HepG2 (cell line): ENCODE data around the gene NAT9. TPM values are rescaled to one million over a fixed set of nuclear protein-coding genes. Genes with fewer than 3 reads are reported as not detected.

ENCODE experiments used
- ATF1 ChIP-seq: IDR thresholded peaks from 2 replicates; pipeline ENCODE4 v1.6.1; 2016; ENCODE audit warnings: mild to moderate bottlenecking, control low read depth
- BHLHE40 ChIP-seq: IDR thresholded peaks from 2 replicates; pipeline ENCODE4 v1.6.1; 2011; ENCODE audit warnings: low read length, improper control_type of control experiment
- BRCA1 ChIP-seq: sonication (generic); formaldehyde crosslinking; IDR thresholded peaks from 2 replicates; pipeline ENCODE4 v1.4.0; 2020; ENCODE audit warnings: missing genetic modification reagents
- CBX5 ChIP-seq: sonication (generic); formaldehyde crosslinking; IDR thresholded peaks from 2 replicates; pipeline ENCODE4 v1.4.0; 2020; ENCODE audit warnings: missing genetic modification reagents, borderline replicate concordance
- DPF2 ChIP-seq: sonication (generic); formaldehyde crosslinking; IDR thresholded peaks from 2 replicates; pipeline ENCODE4 v1.4.0; 2020; ENCODE audit warnings: mild to moderate bottlenecking, low read depth, missing genetic modification reagents, borderline replicate concordance
- HIVEP1 ChIP-seq: sonication (generic); formaldehyde crosslinking; IDR thresholded peaks from 2 replicates; pipeline ENCODE4 v1.4.0; 2020; ENCODE audit warnings: mild to moderate bottlenecking, missing genetic modification reagents
- KDM1A ChIP-seq: IDR thresholded peaks from 2 replicates; pipeline ENCODE4 v1.6.1; 2016; ENCODE audit warnings: missing compliant biosample characterization
- MEF2D ChIP-seq: sonication (generic); formaldehyde crosslinking; IDR thresholded peaks from 2 replicates; pipeline ENCODE4 v1.5.1; 2020; ENCODE audit warnings: mild to moderate bottlenecking, missing genetic modification reagents
- MLLT10 ChIP-seq: sonication (generic); formaldehyde crosslinking; IDR thresholded peaks from 2 replicates; pipeline ENCODE4 v1.4.0; 2020; ENCODE audit warnings: missing genetic modification reagents
- NKX3-1 ChIP-seq: sonication (generic); formaldehyde crosslinking; IDR thresholded peaks from 2 replicates; pipeline ENCODE4 v1.5.0; 2020; ENCODE audit warnings: missing genetic modification reagents
- NRL ChIP-seq: sonication (generic); formaldehyde crosslinking; IDR thresholded peaks from 2 replicates; pipeline ENCODE4 v1.5.0; 2020; ENCODE audit warnings: missing genetic modification reagents, mild to moderate bottlenecking, moderate library complexity, borderline replicate concordance
- ONECUT2 ChIP-seq: sonication (generic); formaldehyde crosslinking; IDR thresholded peaks from 2 replicates; pipeline ENCODE4 v1.4.0; 2020; ENCODE audit warnings: missing genetic modification reagents
- ZBTB7B ChIP-seq: sonication (generic); formaldehyde crosslinking; IDR thresholded peaks from 2 replicates; pipeline ENCODE4 v1.4.0; 2020; ENCODE audit warnings: missing genetic modification reagents
- ZNF274 ChIP-seq: sonication (generic); formaldehyde crosslinking; IDR thresholded peaks from 2 replicates; pipeline ENCODE4 v1.5.1; 2020; ENCODE audit warnings: mild to moderate bottlenecking, missing genetic modification reagents
- ZNF562 ChIP-seq: sonication (generic); formaldehyde crosslinking; IDR thresholded peaks from 2 replicates; pipeline ENCODE4 v1.8.0; 2022; ENCODE audit warnings: missing genetic modification reagents, borderline replicate concordance
- ZNF782 ChIP-seq: sonication (generic); formaldehyde crosslinking; IDR thresholded peaks from 2 replicates; pipeline ENCODE4 v1.4.0; 2020; ENCODE audit warnings: missing genetic modification reagents, mild to moderate bottlenecking, borderline replicate concordance
- polyA plus RNA-seq, 8 experiments: library from polyadenylated mRNA; depleted of rRNA in 3 of 8; stranded (reverse) in 7 of 8; unstranded in 1 of 8; fragments of >200 nt; fragmentation: Illumina TruSeq in 4 of 8; extraction: Trizol in 4 of 8; gene quantifications; 2 replicates each; pipeline versions ENCODE4 v1.2.1 to v1.2.3, GENCODE V29; 2011 to 2016; ENCODE audit warnings: low read depth in 4 of 8, missing spikeins in 1 of 8, mixed read lengths in 1 of 8; ENCODE audit not compliant: insufficient read depth in 1 of 8
- total RNA-seq, 5 experiments: library from RNA; depleted of rRNA; stranded (reverse); fragments of >200 nt; fragmentation: Illumina TruSeq; extraction: Trizol; gene quantifications; 2 replicates each; pipeline ENCODE4 v1.2.3, GENCODE V29; 2016; ENCODE audit warnings: low read depth in 1 of 5
- TF ChIP-seq, protein P1 (sequence below): sonication (generic); formaldehyde crosslinking; IDR thresholded peaks from 2 replicates; pipeline ENCODE4; 2020; ENCODE audit warnings: missing genetic modification reagents, mild to moderate bottlenecking, borderline replicate concordance
- TF ChIP-seq, protein P2 (sequence below): sonication (generic); formaldehyde crosslinking; IDR thresholded peaks from 2 replicates; pipeline ENCODE4 v1.4.0; 2020; ENCODE audit warnings: missing genetic modification reagents
- TF ChIP-seq, protein P3 (sequence below), 2 experiments: sonication (generic) in 1 of 2; formaldehyde crosslinking in 1 of 2; IDR thresholded peaks; 2 replicates each; pipeline versions ENCODE4 v1.4.0 to v1.6.1; 2018 to 2020; ENCODE audit warnings: missing genetic modification reagents in 2 of 2, borderline replicate concordance in 1 of 2, low read depth in 1 of 2, mild to moderate bottlenecking in 1 of 2, missing biosample characterization in 1 of 2
- TF ChIP-seq, protein P4 (sequence below): sonication (generic); formaldehyde crosslinking; IDR thresholded peaks from 2 replicates; pipeline ENCODE4 v1.4.0; 2020; ENCODE audit warnings: mild to moderate bottlenecking, low read depth, missing genetic modification reagents

NAT9 gene
- total and polyA plus RNA-seq, 2 of the 13 experiments (the other 11 are each of a cell fraction or from before 2014, with no cell fraction given) = 39.7 to 44.2 TPM

DNA sequence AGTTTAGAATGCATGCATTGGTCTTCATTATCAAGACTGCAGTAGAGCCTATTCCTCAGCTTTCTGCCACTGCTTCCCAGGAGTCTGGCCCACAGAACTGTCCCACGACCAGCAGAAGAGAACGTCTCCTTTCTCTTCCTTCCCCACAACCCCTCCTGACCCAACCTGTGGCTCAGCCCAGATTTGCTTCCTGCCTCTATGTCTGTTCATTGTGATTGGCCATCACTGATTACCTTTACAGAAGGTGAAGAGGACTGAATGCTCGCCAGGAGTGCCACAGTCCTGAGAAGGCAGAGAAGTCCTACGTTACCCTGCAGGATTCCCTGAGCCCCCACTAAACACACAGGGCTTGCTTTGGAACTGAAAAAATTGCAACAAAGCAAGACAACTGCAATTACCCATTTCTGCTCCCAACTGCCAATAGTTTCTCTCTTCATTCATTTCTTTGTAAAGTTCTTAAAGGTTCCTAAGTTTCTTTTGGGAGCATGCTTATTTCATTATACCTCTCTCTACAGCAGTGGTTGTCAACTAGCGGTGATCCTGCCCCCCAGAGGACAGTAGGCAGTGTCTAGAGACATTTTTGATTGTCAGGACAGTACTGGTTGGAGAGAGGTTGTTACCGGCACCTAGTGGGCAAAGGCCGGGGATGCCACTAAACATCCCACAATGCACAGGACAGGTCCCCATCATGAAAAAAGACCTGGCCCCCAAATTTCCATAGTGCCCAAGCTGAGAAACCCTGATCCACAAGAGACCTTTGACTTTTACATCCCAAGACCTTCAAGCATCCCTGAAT, 4.5 kb upstream of the NAT9 start (continued):
- TF ChIP-seq, protein P1, sequence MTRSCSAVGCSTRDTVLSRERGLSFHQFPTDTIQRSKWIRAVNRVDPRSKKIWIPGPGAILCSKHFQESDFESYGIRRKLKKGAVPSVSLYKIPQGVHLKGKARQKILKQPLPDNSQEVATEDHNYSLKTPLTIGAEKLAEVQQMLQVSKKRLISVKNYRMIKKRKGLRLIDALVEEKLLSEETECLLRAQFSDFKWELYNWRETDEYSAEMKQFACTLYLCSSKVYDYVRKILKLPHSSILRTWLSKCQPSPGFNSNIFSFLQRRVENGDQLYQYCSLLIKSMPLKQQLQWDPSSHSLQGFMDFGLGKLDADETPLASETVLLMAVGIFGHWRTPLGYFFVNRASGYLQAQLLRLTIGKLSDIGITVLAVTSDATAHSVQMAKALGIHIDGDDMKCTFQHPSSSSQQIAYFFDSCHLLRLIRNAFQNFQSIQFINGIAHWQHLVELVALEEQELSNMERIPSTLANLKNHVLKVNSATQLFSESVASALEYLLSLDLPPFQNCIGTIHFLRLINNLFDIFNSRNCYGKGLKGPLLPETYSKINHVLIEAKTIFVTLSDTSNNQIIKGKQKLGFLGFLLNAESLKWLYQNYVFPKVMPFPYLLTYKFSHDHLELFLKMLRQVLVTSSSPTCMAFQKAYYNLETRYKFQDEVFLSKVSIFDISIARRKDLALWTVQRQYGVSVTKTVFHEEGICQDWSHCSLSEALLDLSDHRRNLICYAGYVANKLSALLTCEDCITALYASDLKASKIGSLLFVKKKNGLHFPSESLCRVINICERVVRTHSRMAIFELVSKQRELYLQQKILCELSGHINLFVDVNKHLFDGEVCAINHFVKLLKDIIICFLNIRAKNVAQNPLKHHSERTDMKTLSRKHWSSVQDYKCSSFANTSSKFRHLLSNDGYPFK (CRISPR knock-in tag) = no peak
- TF ChIP-seq BHLHE40 (0 out of 2 replicates have a peak, but pooled peaks have one; percentile 30), ZNF782 (CRISPR knock-in tag) (no peak), KDM1A (CRISPR knock-in tag) (no peak), MLLT10 (CRISPR knock-in tag) (no peak), ZBTB7B (no peak), BRCA1 (no peak), ONECUT2 (CRISPR knock-in tag) (no peak), ZNF274 (CRISPR knock-in tag) (no peak), CBX5 (CRISPR knock-in tag) (no peak), NKX3-1 (CRISPR knock-in tag) (no peak), NRL (CRISPR knock-in tag) (no peak), ATF1 (CRISPR knock-in tag) (no peak), MEF2D (CRISPR knock-in tag) (no peak), HIVEP1 (no peak), DPF2 (CRISPR knock-in tag) (no peak), ZNF562 (CRISPR knock-in tag) (no peak)
- TF ChIP-seq, protein P2, sequence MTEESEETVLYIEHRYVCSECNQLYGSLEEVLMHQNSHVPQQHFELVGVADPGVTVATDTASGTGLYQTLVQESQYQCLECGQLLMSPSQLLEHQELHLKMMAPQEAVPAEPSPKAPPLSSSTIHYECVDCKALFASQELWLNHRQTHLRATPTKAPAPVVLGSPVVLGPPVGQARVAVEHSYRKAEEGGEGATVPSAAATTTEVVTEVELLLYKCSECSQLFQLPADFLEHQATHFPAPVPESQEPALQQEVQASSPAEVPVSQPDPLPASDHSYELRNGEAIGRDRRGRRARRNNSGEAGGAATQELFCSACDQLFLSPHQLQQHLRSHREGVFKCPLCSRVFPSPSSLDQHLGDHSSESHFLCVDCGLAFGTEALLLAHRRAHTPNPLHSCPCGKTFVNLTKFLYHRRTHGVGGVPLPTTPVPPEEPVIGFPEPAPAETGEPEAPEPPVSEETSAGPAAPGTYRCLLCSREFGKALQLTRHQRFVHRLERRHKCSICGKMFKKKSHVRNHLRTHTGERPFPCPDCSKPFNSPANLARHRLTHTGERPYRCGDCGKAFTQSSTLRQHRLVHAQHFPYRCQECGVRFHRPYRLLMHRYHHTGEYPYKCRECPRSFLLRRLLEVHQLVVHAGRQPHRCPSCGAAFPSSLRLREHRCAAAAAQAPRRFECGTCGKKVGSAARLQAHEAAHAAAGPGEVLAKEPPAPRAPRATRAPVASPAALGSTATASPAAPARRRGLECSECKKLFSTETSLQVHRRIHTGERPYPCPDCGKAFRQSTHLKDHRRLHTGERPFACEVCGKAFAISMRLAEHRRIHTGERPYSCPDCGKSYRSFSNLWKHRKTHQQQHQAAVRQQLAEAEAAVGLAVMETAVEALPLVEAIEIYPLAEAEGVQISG = peak; percentile 40; the same call in 1 of the 2 replicates
- TF ChIP-seq, protein P3, sequence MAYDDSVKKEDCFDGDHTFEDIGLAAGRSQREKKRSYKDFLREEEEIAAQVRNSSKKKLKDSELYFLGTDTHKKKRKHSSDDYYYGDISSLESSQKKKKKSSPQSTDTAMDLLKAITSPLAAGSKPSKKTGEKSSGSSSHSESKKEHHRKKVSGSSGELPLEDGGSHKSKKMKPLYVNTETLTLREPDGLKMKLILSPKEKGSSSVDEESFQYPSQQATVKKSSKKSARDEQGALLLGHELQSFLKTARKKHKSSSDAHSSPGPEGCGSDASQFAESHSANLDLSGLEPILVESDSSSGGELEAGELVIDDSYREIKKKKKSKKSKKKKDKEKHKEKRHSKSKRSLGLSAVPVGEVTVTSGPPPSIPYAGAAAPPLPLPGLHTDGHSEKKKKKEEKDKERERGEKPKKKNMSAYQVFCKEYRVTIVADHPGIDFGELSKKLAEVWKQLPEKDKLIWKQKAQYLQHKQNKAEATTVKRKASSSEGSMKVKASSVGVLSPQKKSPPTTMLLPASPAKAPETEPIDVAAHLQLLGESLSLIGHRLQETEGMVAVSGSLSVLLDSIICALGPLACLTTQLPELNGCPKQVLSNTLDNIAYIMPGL (CRISPR knock-in tag; IDR thresholded peaks at IDR 0.05; ENCODE audit: borderline replicate concordance in 1 of 2, low read depth in 1 of 2) = peak; percentile 75 to 93; a peak in 3 of 4 replicates
- TF ChIP-seq, protein P4, sequence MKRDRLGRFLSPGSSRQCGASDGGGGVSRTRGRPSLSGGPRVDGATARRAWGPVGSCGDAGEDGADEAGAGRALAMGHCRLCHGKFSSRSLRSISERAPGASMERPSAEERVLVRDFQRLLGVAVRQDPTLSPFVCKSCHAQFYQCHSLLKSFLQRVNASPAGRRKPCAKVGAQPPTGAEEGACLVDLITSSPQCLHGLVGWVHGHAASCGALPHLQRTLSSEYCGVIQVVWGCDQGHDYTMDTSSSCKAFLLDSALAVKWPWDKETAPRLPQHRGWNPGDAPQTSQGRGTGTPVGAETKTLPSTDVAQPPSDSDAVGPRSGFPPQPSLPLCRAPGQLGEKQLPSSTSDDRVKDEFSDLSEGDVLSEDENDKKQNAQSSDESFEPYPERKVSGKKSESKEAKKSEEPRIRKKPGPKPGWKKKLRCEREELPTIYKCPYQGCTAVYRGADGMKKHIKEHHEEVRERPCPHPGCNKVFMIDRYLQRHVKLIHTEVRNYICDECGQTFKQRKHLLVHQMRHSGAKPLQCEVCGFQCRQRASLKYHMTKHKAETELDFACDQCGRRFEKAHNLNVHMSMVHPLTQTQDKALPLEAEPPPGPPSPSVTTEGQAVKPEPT = 0 out of 2 replicates have a peak, but pooled peaks have one; percentile 44
